Kidney (tissue), 14 donors: ENCODE results near the gene RAD51B. TPM values are rescaled to one million over a fixed set of nuclear protein-coding genes. Genes with fewer than 3 reads are reported as not detected.

Source experiments
- DNase-seq, 5 donors: peaks; one replicate each; pipeline ENCODE4 v3.0.0-alpha.2; 2013 to 2020
- FAIRE-seq: peaks from 2 replicates; lab custom pipeline; 2012; peaks lifted over from hg19 to GRCh38; lab: Jason Lieb, UNC
- H3K27ac ChIP-seq, 2 donors: one replicate each; pipeline ENCODE4 v1.7.0; 2013; ENCODE audit warnings: low read depth in 2 of 2, low read length in 2 of 2, inconsistent platforms in 1 of 2
- H3K27me3 ChIP-seq: one replicate; pipeline ENCODE4 v1.7.1; 2013; ENCODE audit warnings: low read length, inconsistent platforms; ENCODE audit not compliant: control insufficient read depth, insufficient read depth
- H3K36me3 ChIP-seq, 3 donors: one replicate each; pipeline versions ENCODE4 v1.7.0 to v1.7.1; 2013; ENCODE audit warnings: low read length in 3 of 3, control low read depth in 1 of 3, inconsistent platforms in 1 of 3; ENCODE audit not compliant: insufficient read depth in 3 of 3, control insufficient read depth in 2 of 3
- H3K4me1 ChIP-seq, 3 donors: one replicate each; pipeline versions ENCODE4 v1.7.0 to v1.7.1; 2013; ENCODE audit warnings: low read length in 3 of 3, inconsistent platforms in 1 of 3, low read depth in 1 of 3; ENCODE audit not compliant: control insufficient read depth in 2 of 3, insufficient read depth in 2 of 3
- H3K4me3 ChIP-seq, 3 donors: one replicate each; pipeline versions ENCODE4 v1.7.0 to v1.8.1; 2013; ENCODE audit warnings: low read length in 3 of 3, control low read depth in 1 of 3, inconsistent platforms in 1 of 3
- H3K9ac ChIP-seq, 3 donors: one replicate each; pipeline versions ENCODE4 v1.7.0 to v1.7.1; 2013; ENCODE audit warnings: low read length in 3 of 3, control low read depth in 1 of 3, inconsistent platforms in 1 of 3
- H3K9me3 ChIP-seq, 3 donors: one replicate each; pipeline versions ENCODE4 v1.7.0 to v1.7.1; 2013; ENCODE audit warnings: low read length in 3 of 3, control low read depth in 1 of 3, inconsistent platforms in 1 of 3; ENCODE audit not compliant: control insufficient read depth in 2 of 3, insufficient read depth in 1 of 3
- intact Hi-C: fragments of 100-400 bp; cut with DNase I; formaldehyde crosslinking; loops from one replicate; pipeline ENCODE4 v1.11.1; 2022
- polyA plus RNA-seq: library from polyadenylated mRNA; stranded (reverse); fragments of 350-450 nt; fragmentation: Illumina TruSeq; extraction: RNeasy Lipid Tissue Mini Kit (QIAGEN cat#74804); gene quantifications from one replicate; pipeline ENCODE4 v1.2.3, GENCODE V29; 2014; ENCODE audit warnings: low read depth, low replicate concordance; ENCODE audit not compliant: insufficient read depth
- total RNA-seq: library from RNA; stranded (reverse); fragmentation: NEBNext Ultra II Directional; extraction: Animal tissue kit (Norgen Biotek cat#: 25700); gene quantifications from one replicate; pipeline ENCODE4 v1.2.1, GENCODE V29; 2021
- TF ChIP-seq, protein P1 (sequence below): IDR thresholded peaks from 3 replicates; pipeline ENCODE4 v1.5.1; 2012; ENCODE audit warnings: mild to moderate bottlenecking, moderate library complexity, borderline replicate concordance; ENCODE audit not compliant: insufficient read depth; ENCODE audit errors: extremely low read depth
- donor health status: control.
- donor health status: control.
- donor health status: control.
- donor health status: control.
- donor health status: control.
- donor health status: DM: yes; HTN: yes; CAD: no.
- donor health status: Normal renal cell carcinoma (clear cell type).

The RAD51B gene
- total and polyA plus RNA-seq, 2 donors from 2014 or later, result 6.9 to 18.0 TPM

DNA sequence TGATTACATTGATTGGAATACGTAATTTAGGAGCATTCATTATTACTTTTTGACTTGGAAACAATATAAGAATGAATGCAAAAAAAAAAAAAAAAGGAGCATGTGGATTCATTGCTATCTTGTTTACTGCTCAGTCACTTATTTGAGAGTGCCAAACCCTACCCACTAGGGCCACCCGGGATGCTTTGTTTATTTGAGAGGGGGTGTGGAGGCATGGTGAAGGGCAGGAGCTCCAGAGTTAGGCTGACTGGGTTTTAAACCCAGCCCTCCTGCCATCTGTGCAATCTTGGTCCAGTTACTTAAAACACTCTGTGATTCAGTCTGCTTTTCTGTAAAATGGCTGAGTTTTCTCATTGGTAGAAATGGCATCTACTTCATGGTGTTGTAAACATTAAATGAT is 195.2 kb downstream of the RAD51B start:
- peaks cover 0 to 16% (median 5%) of the 10 kb centered on the region in 3 donors for H3K4me1 ChIP-seq
- H3K27ac ChIP-seq, result no peak overlapping the region
- H3K9me3 ChIP-seq, result no peaks in the 10 kb centered on the region
- TF ChIP-seq, protein P1, sequence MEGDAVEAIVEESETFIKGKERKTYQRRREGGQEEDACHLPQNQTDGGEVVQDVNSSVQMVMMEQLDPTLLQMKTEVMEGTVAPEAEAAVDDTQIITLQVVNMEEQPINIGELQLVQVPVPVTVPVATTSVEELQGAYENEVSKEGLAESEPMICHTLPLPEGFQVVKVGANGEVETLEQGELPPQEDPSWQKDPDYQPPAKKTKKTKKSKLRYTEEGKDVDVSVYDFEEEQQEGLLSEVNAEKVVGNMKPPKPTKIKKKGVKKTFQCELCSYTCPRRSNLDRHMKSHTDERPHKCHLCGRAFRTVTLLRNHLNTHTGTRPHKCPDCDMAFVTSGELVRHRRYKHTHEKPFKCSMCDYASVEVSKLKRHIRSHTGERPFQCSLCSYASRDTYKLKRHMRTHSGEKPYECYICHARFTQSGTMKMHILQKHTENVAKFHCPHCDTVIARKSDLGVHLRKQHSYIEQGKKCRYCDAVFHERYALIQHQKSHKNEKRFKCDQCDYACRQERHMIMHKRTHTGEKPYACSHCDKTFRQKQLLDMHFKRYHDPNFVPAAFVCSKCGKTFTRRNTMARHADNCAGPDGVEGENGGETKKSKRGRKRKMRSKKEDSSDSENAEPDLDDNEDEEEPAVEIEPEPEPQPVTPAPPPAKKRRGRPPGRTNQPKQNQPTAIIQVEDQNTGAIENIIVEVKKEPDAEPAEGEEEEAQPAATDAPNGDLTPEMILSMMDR, result no peak
- no peak overlapping the region for H3K4me3 ChIP-seq
- no peak overlapping the region for H3K9ac ChIP-seq
- FAIRE-seq (no peak), DNase-seq (no peak)
- no peaks in the 10 kb centered on the region for H3K27me3 ChIP-seq
- intact Hi-C loops, result no loop called here
- no peaks in the 10 kb centered on the region for H3K36me3 ChIP-seq

DNA sequence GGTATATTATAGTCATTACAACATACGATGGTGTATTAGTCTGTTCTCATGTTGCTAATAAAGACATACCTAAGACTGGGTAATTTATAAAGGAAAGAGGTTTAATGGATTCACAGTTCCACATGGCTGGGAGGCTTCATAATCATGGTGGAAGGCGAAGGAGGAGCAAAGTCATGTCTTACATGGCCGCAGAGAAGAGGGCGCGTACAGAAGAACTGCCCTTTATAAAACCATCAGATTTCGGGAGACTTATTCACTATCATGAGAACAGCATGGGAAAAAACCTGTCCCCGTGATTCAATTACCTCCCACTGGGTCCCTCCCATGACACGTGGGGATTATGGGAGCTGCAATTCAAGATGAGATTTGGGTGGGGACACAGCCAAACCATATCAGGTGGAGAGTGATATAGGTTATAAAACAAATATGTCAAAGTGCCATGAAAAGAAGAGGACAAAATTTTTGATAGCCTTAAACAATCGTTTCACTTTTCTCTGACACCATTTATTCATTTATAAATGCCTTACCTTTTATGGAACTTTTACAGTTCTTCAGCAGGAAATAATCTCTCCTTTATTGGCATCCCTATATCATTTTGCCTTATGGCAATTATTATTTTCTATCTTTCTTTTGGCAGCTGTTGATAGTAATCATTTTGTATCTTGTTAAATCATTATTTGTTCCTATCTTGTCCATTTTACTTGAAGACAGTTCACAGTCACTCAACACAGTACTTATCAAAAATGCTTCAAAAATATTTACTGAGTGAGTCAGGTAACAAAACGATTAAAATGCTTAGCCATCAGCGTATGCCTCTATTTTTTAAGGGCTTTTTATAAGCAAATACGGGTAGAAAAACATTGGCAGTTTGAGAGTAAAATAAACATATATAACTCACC is 196.0 kb downstream of the RAD51B start:
- Histone ChIP-seq H3K36me3 (no peaks in the 10 kb centered on the region), H3K27ac (no peak overlapping the region), H3K27me3 (no peaks in the 10 kb centered on the region), H3K4me3 (no peak overlapping the region), H3K9me3 (no peaks in the 10 kb centered on the region), H3K9ac (no peak overlapping the region), H3K4me1 (peaks cover 0 to 16% (median 5%) of the 10 kb centered on the region in 3 donors)
- FAIRE-seq, result no peak
- TF ChIP-seq, protein P1, result no peak
- no peak for DNase-seq
- intact Hi-C loops, result no loop called here

DNA sequence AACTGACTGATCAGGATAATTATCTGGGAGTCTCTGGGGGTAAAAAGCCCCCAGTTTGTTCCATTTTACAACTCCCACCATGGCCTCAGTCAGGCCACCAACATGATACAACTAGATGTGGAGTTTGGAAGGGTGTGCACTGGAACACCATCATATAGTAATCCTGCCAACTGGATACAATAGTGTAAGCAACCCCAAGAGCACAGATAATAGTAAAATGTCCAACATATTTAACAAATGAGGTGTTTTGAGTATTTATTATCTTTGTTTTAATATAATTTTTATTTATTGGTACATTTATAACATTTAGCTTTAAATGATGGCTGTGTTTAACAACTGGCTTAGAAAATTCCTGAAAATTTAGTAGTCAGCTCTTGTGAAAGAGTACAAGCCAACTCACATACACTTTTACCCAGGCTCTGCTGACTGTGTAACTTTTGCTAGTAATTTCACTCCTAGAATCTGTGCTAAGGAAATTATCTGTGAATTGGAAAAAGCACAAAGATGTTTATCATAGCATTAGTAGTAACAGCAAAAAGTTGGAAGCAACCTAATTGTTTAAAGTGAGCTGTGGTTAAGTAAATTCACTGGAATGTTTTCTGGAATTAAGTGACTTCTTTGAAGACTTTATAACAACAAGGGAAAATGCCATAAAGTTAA is 196.8 kb downstream of the RAD51B start:
- H3K36me3 ChIP-seq, result no peaks in the 10 kb centered on the region
- FAIRE-seq, result peak; percentile 37
- intact Hi-C loops, result no loop called here
- H3K27me3 ChIP-seq, result no peaks in the 10 kb centered on the region
- no peak overlapping the region for H3K27ac ChIP-seq
- TF ChIP-seq, protein P1, result no peak
- H3K9me3 ChIP-seq, result no peaks in the 10 kb centered on the region
- H3K4me1 ChIP-seq, result peaks cover 0 to 16% (median 6%) of the 10 kb centered on the region in 3 donors
- DNase-seq, result no peak
- H3K4me3 ChIP-seq, result no peak overlapping the region
- H3K9ac ChIP-seq, result no peak overlapping the region
